ENCODE data around the gene CCDC179.

Gene CCDC179

DNA sequence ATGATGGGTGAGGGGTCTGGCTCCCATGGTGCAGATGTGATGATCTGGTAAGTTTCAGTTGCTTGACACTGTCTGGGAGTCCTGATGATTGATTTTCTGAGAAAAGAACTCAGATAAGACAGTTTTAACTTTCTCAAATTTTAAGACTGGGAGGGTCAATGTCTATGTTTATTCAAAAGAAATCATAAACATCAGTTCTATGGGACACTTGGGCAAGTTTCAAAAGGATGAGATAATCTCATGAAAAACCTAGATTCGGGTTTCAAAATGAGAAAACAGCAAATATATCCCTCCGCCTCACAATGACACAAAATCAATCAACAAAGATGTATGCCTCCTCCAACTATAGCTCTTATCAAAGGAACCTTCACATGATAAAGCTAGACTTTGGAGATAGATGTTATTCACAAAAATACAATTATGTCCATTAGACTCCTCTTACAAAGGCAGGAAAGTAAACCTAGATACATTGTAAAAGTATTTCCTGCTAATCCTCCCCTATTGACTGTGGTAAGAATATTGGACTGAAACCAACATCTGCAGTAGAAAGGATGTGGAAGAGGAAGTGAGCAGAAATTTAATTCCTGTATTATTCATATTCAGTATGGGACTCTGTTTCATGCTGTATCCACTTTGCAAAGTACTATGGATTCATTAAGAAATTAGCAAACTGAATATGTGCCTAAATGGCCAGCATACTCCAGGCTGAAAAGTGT, 52.3 kb downstream of the CCDC179 start:
- no peak for DNase-seq (ENCODE audit: low spot score)

DNA sequence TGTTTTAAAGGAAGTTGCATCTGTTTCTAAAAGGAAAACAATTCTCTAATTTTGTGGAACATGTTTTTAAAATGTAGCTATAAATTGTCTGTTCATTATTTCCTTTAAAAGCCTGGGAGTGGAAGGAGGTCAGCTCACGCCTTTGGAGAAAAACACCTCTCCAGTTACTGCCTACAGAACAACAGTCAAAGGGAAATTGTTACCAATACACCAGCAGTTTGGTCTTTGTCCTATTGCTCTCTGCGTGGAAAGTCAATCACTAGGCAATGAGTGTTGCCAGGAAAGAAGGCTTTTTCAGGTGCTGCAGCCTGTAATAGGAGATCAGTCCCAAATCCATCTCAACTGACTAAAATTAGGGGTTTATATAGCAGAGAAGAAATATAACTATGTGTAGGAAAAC, 52.9 kb downstream of the CCDC179 start:
- no peak for DNase-seq (ENCODE audit: low spot score)

DNA sequence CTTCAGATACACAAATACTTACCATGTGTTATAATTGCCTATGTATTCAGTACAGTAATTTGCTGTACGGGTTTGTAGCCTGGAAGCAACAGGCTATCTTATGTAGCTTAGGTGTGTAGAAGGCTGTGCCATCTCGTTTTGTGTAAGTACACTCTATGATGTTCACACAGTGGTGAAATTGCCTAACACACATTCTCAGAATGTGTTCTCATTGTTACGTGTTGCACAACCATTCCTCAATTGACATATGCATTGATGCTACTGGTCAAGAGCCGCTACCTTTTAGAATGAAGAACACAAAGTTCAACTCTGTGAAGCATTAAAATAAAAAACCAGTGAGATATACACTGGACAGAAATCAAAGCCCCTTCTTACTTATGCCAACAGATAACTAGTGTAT, 57.4 kb downstream of the CCDC179 start:
- DNase-seq (ENCODE audit: low spot score) = no peak

DNA sequence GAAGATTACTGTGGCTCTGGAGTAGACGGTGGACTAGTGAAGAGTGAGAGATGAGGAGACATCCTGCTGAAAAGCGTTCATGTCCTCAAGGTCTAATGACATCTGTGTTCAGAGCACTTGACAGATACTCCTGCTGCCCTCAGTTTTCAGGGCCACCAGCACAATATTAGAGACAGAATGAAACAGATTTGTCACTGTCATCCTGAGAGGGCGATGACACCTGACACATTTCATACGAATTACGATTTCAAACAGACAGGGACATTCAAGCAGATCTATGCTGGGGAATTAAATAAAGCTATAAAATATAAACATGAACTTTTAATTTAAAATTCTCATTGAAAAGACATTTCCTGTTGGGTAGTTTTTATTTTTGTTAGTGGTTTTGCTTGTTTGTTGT, 59.8 kb downstream of the CCDC179 start:
- DNase-seq (ENCODE audit: low spot score) = no peak

DNA sequence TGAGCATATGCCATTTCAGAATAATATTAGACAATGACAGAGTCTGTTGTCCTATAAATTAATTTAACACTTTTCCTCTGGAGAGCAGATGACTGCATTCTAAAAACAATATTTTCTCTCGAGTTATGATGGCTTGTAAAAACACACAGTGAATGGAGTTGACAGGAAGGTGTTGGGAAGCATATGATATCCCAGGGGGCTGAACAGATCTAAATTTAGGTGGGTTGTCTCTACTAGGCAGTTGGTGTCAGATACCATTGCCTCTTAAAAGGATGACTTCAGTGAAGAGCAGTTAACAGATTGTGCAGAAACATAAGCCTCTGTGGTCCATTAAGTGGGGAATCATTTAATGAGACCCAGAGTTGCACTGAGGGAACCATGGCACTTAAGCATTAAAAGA, 61.4 kb downstream of the CCDC179 start:
- no peak for DNase-seq (ENCODE audit: low spot score)

DNA sequence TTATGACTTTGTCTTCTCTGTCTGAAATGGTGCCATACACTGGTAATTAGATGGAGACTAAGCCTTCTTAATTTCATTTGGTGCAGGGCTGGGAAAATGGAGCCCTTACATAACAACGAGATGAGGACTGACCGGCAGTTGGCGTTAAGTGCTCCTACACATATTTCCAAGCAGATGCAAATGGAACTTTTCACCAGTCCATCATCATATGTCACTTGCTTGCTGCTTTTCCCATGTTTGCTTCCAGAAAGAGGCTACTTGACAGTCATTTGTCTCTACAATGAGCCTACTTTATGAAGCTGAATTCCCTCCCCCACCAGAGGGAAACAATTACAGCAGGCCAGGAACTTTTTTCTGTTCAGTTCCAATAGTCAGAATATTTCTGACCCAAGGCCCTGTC, 63.2 kb downstream of the CCDC179 start:
- no peak for DNase-seq (ENCODE audit: low spot score)

All from iPS-NIHi11 (cell line).